HEK293 (cell line): ENCODE results near the gene FBXO21.

Experiments
- CTCF ChIA-PET: fragments of 350-600 bp; formaldehyde crosslinking; extraction: SDS; loops from one replicate; lab custom pipeline; 2021; ENCODE audit warnings: antibody characterized with exemption; lab: Yijun Ruan, JAX
- POLR2A ChIA-PET: fragments of 300-600 bp; formaldehyde crosslinking; extraction: SDS; loops from one replicate; lab custom pipeline; 2020; ENCODE audit warnings: antibody characterized with exemption, inconsistent platforms; lab: Yijun Ruan, JAX
- H3K27ac ChIP-seq: fragments of 200-500 bp; sonication (Bioruptor generic); 2 replicates; pipeline ENCODE4 v1.5.1; 2014; ENCODE audit warnings: low read depth, low read length, control low read depth, inconsistent platforms; ENCODE audit errors: extremely low read depth
- H3K36me3 ChIP-seq, 2 experiments: fragments of 200-500 bp in 1 of 2; sonication (Bioruptor generic) in 1 of 2; 1 replicate in 1 of 2; 2 replicates in 1 of 2; pipeline ENCODE4 v1.5.1; 2014 to 2017; ENCODE audit warnings: inconsistent platforms in 2 of 2, low read length in 2 of 2; ENCODE audit not compliant: control insufficient read depth in 2 of 2, insufficient read depth in 1 of 2
- H3K4me1 ChIP-seq: fragments of 200-500 bp; sonication (Bioruptor generic); 2 replicates; pipeline ENCODE4 v1.5.1; 2014; ENCODE audit warnings: mild to moderate bottlenecking, low read length, inconsistent platforms; ENCODE audit not compliant: control insufficient read depth, insufficient read depth
- H3K4me3 ChIP-seq: 2 replicates; pipeline ENCODE4 v1.5.1; 2011; ENCODE audit warnings: low read depth, mild to moderate bottlenecking, control low read depth, low read length, moderate library complexity
- H3K9me3 ChIP-seq: fragments of 200-500 bp; sonication (Bioruptor generic); 2 replicates; pipeline ENCODE4 v1.5.1; 2014; ENCODE audit warnings: low read depth, low read length, inconsistent platforms; ENCODE audit not compliant: control insufficient read depth, insufficient read depth
- IKZF3 ChIP-seq: fragments of 450-650 bp; IDR thresholded peaks from 2 replicates; pipeline ENCODE4 v1.5.0; 2018; ENCODE audit warnings: missing biosample characterization, mild to moderate bottlenecking, missing genetic modification characterization, moderate library complexity
- KLF7 ChIP-seq: fragments of 450-650 bp; formaldehyde crosslinking; IDR thresholded peaks from 2 replicates; pipeline ENCODE4 v1.5.1; 2016; ENCODE audit warnings: missing biosample characterization, missing genetic modification characterization, borderline replicate concordance
- KLF9 ChIP-seq: fragments of 450-650 bp; formaldehyde crosslinking; IDR thresholded peaks from 2 replicates; pipeline ENCODE4 v1.5.1; 2016; ENCODE audit warnings: missing biosample characterization, missing genetic modification characterization, low read depth
- TCF7L2 ChIP-seq: IDR thresholded peaks from 2 replicates; pipeline ENCODE4 v1.6.1; 2011; ENCODE audit warnings: low read depth, mild to moderate bottlenecking, inconsistent platforms, low read length, moderate library complexity, borderline replicate concordance
- ZFP69B ChIP-seq: fragments of 450-650 bp; formaldehyde crosslinking; IDR thresholded peaks from 2 replicates; pipeline ENCODE4 v1.5.1; 2016; ENCODE audit warnings: missing biosample characterization, missing genetic modification characterization
- ZNF112 ChIP-seq: fragments of 450-650 bp; formaldehyde crosslinking; IDR thresholded peaks from 2 replicates; pipeline ENCODE4 v1.5.0; 2017; ENCODE audit warnings: missing biosample characterization, missing genetic modification characterization
- ZNF121 ChIP-seq: fragments of 450-650 bp; formaldehyde crosslinking; IDR thresholded peaks from 2 replicates; pipeline ENCODE4 v1.5.1; 2016; ENCODE audit warnings: missing biosample characterization, missing genetic modification characterization
- ZNF155 ChIP-seq: fragments of 450-650 bp; formaldehyde crosslinking; IDR thresholded peaks from 2 replicates; pipeline ENCODE4 v1.5.1; 2016; ENCODE audit warnings: missing biosample characterization, missing genetic modification characterization
- ZNF16 ChIP-seq: fragments of 450-650 bp; formaldehyde crosslinking; IDR thresholded peaks from 2 replicates; pipeline ENCODE4 v1.5.1; 2016; ENCODE audit warnings: low read depth, missing biosample characterization, missing genetic modification characterization
- ZNF175 ChIP-seq: fragments of 450-650 bp; formaldehyde crosslinking; IDR thresholded peaks from 2 replicates; pipeline ENCODE4 v1.5.1; 2016; ENCODE audit warnings: missing biosample characterization, missing genetic modification characterization
- ZNF184 ChIP-seq: fragments of 450-650 bp; IDR thresholded peaks from 2 replicates; pipeline ENCODE4 v1.5.1; 2018; ENCODE audit warnings: missing biosample characterization, mild to moderate bottlenecking, missing genetic modification characterization
- ZNF202 ChIP-seq: fragments of 450-650 bp; formaldehyde crosslinking; IDR thresholded peaks from 2 replicates; pipeline ENCODE4 v1.5.1; 2016; ENCODE audit warnings: missing biosample characterization, missing genetic modification characterization, borderline replicate concordance
- ZNF214 ChIP-seq: fragments of 450-650 bp; formaldehyde crosslinking; IDR thresholded peaks from 2 replicates; pipeline ENCODE4 v1.5.1; 2017; ENCODE audit warnings: missing biosample characterization, mild to moderate bottlenecking, missing genetic modification characterization, borderline replicate concordance
- ZNF23 ChIP-seq: fragments of 450-650 bp; formaldehyde crosslinking; IDR thresholded peaks from 2 replicates; pipeline ENCODE4 v1.5.1; 2016; ENCODE audit warnings: missing biosample characterization, missing genetic modification characterization, borderline replicate concordance
- ZNF391 ChIP-seq: fragments of 450-650 bp; formaldehyde crosslinking; IDR thresholded peaks from 2 replicates; pipeline ENCODE4 v1.5.1; 2016; ENCODE audit warnings: low read depth, missing biosample characterization, missing genetic modification characterization, borderline replicate concordance
- ZNF529 ChIP-seq: fragments of 450-650 bp; formaldehyde crosslinking; IDR thresholded peaks from 2 replicates; pipeline ENCODE4 v1.5.1; 2017; ENCODE audit warnings: missing genetic modification characterization, missing biosample characterization; ENCODE audit not compliant: insufficient replicate concordance
- ZNF571 ChIP-seq: fragments of 450-650 bp; formaldehyde crosslinking; IDR thresholded peaks from 2 replicates; pipeline ENCODE4 v1.5.0; 2017; ENCODE audit warnings: missing biosample characterization, missing genetic modification characterization
- ZNF610 ChIP-seq: fragments of 450-650 bp; formaldehyde crosslinking; IDR thresholded peaks from 2 replicates; pipeline ENCODE4 v1.5.1; 2016; ENCODE audit warnings: missing biosample characterization, missing genetic modification characterization, borderline replicate concordance
- ZNF621 ChIP-seq: fragments of 450-650 bp; formaldehyde crosslinking; IDR thresholded peaks from 2 replicates; pipeline ENCODE4 v1.5.1; 2017; ENCODE audit warnings: missing biosample characterization, missing genetic modification characterization
- ZNF624 ChIP-seq: fragments of 450-650 bp; formaldehyde crosslinking; IDR thresholded peaks from 2 replicates; pipeline ENCODE4 v1.5.1; 2017; ENCODE audit warnings: missing biosample characterization, missing genetic modification characterization
- ZNF626 ChIP-seq: fragments of 450-650 bp; sonication (Bioruptor Pico); formaldehyde crosslinking; IDR thresholded peaks from 2 replicates; pipeline ENCODE4 v1.5.1; 2018; ENCODE audit warnings: missing biosample characterization, missing genetic modification characterization, inconsistent platforms
- ZNF701 ChIP-seq: fragments of 450-650 bp; formaldehyde crosslinking; IDR thresholded peaks from 2 replicates; pipeline ENCODE4 v1.5.1; 2016; ENCODE audit warnings: missing biosample characterization, missing genetic modification characterization
- ZNF792 ChIP-seq: fragments of 450-650 bp; formaldehyde crosslinking; IDR thresholded peaks from 2 replicates; pipeline ENCODE4 v1.5.1; 2016; ENCODE audit warnings: missing biosample characterization, missing genetic modification characterization
- ZNF843 ChIP-seq: fragments of 450-650 bp; formaldehyde crosslinking; IDR thresholded peaks from 2 replicates; pipeline ENCODE4 v1.5.1; 2016; ENCODE audit warnings: missing biosample characterization, missing genetic modification characterization
- TF ChIP-seq, protein P1 (sequence below): fragments of 450-650 bp; formaldehyde crosslinking; IDR thresholded peaks from 2 replicates; pipeline ENCODE4 v1.5.1; 2017; ENCODE audit warnings: missing biosample characterization, missing genetic modification characterization
- TF ChIP-seq, protein P2 (sequence below): fragments of 450-650 bp; formaldehyde crosslinking; IDR thresholded peaks from 2 replicates; pipeline ENCODE4 v1.5.0; 2017; ENCODE audit warnings: missing biosample characterization, missing genetic modification characterization, borderline replicate concordance
- TF ChIP-seq, protein P3 (sequence below): fragments of 450-650 bp; formaldehyde crosslinking; IDR thresholded peaks from 2 replicates; pipeline ENCODE4 v1.5.1; 2016; ENCODE audit warnings: missing biosample characterization, missing genetic modification characterization
- TF ChIP-seq, protein P4 (sequence below): fragments of 450-650 bp; formaldehyde crosslinking; IDR thresholded peaks from 2 replicates; pipeline ENCODE4 v1.5.1; 2017; ENCODE audit warnings: missing biosample characterization, missing genetic modification characterization

FBXO21 gene

DNA sequence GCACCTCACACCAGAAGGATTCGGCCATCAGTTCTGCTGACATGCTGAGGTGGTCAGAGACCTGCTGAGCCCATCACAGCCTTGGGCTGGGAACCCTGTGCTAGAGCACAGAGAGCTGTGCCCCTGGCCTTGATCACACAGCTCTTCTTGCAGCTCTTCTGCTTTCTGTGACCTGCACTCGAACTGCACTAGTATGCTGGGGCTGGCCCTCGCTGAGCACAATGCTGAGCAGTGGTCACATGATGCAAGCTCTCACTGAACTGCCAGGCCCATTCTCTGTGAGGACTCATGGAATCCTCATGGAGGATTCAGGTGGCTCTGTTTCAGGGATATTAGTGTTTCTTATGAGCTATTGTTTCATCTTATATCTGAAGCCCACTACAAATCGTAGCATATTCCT lies 22.5 kb downstream of the FBXO21 start:
- H3K4me3 ChIP-seq, result no peak overlapping the region
- TF ChIP-seq ZNF175 (tag by site-specific recombination) (no peak), ZNF701 (tag by site-specific recombination) (no peak), ZNF202 (tag by site-specific recombination) (no peak), ZNF16 (tag by site-specific recombination) (no peak), ZNF621 (no peak), ZNF112 (tag by site-specific recombination) (no peak), ZNF610 (tag by site-specific recombination) (no peak), KLF7 (tag by site-specific recombination) (no peak), ZNF184 (tag by site-specific recombination) (no peak), IKZF3 (tag by site-specific recombination) (no peak), ZNF626 (no peak), ZNF792 (tag by site-specific recombination) (no peak)
- TF ChIP-seq, protein P1, sequence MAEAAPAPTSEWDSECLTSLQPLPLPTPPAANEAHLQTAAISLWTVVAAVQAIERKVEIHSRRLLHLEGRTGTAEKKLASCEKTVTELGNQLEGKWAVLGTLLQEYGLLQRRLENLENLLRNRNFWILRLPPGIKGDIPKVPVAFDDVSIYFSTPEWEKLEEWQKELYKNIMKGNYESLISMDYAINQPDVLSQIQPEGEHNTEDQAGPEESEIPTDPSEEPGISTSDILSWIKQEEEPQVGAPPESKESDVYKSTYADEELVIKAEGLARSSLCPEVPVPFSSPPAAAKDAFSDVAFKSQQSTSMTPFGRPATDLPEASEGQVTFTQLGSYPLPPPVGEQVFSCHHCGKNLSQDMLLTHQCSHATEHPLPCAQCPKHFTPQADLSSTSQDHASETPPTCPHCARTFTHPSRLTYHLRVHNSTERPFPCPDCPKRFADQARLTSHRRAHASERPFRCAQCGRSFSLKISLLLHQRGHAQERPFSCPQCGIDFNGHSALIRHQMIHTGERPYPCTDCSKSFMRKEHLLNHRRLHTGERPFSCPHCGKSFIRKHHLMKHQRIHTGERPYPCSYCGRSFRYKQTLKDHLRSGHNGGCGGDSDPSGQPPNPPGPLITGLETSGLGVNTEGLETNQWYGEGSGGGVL (tag by site-specific recombination), result no peak
- TF ChIP-seq, protein P2, sequence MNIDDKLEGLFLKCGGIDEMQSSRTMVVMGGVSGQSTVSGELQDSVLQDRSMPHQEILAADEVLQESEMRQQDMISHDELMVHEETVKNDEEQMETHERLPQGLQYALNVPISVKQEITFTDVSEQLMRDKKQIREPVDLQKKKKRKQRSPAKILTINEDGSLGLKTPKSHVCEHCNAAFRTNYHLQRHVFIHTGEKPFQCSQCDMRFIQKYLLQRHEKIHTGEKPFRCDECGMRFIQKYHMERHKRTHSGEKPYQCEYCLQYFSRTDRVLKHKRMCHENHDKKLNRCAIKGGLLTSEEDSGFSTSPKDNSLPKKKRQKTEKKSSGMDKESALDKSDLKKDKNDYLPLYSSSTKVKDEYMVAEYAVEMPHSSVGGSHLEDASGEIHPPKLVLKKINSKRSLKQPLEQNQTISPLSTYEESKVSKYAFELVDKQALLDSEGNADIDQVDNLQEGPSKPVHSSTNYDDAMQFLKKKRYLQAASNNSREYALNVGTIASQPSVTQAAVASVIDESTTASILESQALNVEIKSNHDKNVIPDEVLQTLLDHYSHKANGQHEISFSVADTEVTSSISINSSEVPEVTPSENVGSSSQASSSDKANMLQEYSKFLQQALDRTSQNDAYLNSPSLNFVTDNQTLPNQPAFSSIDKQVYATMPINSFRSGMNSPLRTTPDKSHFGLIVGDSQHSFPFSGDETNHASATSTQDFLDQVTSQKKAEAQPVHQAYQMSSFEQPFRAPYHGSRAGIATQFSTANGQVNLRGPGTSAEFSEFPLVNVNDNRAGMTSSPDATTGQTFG (tag by site-specific recombination), result no peak
- H3K9me3 ChIP-seq, result no peaks in the 10 kb centered on the region
- H3K36me3 ChIP-seq, result peaks cover 81 to 94% of the 10 kb centered on the region in 2 experiments
- H3K4me1 ChIP-seq, result no peaks in the 10 kb centered on the region
- ChIA-PET POLR2A (no interaction called here), CTCF (interaction anchor here (0.6 to 0.7 kb wide), 2 partner anchors 63 to 910 kb away, joined by 3 to 4 read pairs; no protein-coding TSS in a partner anchor)
- no peak overlapping the region for H3K27ac ChIP-seq

DNA sequence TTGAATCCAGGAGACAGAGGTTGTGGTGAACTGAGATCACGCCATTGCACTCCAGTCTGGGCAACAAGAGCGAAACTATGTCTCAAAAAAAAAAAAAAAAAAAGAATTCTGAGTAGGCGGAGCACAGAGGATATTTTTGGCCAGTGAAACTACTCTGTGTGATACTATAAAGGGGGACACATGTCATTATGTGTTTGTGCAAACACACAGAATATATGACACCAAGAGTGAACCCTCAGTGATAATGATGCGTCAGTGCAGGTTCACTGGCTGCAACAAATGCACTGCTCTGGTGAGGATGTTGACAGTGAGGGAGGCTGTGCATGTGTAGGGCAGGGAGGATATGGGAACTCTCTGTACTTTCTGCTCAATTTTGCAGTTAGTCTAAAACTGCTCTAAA lies 24.2 kb downstream of the FBXO21 start:
- Histone ChIP-seq H3K27ac (no peak overlapping the region), H3K4me1 (no peaks in the 10 kb centered on the region), H3K36me3 (peaks cover 78 to 95% of the 10 kb centered on the region in 2 experiments), H3K9me3 (no peaks in the 10 kb centered on the region), H3K4me3 (no peak overlapping the region)
- POLR2A ChIA-PET, result no interaction called here
- CTCF ChIA-PET, result interaction anchor here (0.6 kb wide), 1 partner anchor 684 kb away, joined by 3 read pairs; no protein-coding TSS in a partner anchor
- no peak for TF ChIP-seq ZNF391
- TF ChIP-seq ZNF529 (tag by site-specific recombination), result no peak
- TF ChIP-seq ZNF155 (tag by site-specific recombination), result no peak
- no peak for TF ChIP-seq ZNF16 (tag by site-specific recombination)
- TF ChIP-seq ZNF571, result no peak
- no peak for TF ChIP-seq ZNF843 (tag by site-specific recombination)
- TF ChIP-seq TCF7L2, result no peak
- TF ChIP-seq ZNF121 (tag by site-specific recombination), result no peak
- TF ChIP-seq ZNF624 (tag by site-specific recombination), result no peak
- no peak for TF ChIP-seq ZNF23
- TF ChIP-seq ZNF214 (tag by site-specific recombination), result no peak
- TF ChIP-seq, protein P3, sequence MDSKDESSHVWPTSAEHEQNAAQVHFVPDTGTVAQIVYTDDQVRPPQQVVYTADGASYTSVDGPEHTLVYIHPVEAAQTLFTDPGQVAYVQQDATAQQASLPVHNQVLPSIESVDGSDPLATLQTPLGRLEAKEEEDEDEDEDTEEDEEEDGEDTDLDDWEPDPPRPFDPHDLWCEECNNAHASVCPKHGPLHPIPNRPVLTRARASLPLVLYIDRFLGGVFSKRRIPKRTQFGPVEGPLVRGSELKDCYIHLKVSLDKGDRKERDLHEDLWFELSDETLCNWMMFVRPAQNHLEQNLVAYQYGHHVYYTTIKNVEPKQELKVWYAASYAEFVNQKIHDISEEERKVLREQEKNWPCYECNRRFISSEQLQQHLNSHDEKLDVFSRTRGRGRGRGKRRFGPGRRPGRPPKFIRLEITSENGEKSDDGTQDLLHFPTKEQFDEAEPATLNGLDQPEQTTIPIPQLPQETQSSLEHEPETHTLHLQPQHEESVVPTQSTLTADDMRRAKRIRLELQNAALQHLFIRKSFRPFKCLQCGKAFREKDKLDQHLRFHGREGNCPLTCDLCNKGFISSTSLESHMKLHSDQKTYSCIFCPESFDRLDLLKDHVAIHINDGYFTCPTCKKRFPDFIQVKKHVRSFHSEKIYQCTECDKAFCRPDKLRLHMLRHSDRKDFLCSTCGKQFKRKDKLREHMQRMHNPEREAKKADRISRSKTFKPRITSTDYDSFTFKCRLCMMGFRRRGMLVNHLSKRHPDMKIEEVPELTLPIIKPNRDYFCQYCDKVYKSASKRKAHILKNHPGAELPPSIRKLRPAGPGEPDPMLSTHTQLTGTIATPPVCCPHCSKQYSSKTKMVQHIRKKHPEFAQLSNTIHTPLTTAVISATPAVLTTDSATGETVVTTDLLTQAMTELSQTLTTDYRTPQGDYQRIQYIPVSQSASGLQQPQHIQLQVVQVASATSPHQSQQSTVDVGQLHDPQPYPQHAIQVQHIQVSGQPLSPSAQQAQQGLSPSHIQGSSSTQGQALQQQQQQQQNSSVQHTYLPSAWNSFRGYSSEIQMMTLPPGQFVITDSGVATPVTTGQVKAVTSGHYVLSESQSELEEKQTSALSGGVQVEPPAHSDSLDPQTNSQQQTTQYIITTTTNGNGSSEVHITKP, result no peak
- TF ChIP-seq ZFP69B, result no peak
- TF ChIP-seq, protein P4, sequence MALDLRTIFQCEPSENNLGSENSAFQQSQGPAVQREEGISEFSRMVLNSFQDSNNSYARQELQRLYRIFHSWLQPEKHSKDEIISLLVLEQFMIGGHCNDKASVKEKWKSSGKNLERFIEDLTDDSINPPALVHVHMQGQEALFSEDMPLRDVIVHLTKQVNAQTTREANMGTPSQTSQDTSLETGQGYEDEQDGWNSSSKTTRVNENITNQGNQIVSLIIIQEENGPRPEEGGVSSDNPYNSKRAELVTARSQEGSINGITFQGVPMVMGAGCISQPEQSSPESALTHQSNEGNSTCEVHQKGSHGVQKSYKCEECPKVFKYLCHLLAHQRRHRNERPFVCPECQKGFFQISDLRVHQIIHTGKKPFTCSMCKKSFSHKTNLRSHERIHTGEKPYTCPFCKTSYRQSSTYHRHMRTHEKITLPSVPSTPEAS, result no peak
- TF ChIP-seq ZNF112 (tag by site-specific recombination), result no peak
- no peak for TF ChIP-seq KLF9
